Measurements from ENCODE around the gene POLD2.

- TF ChIP-seq POLR2AphosphoS5 (IDR thresholded peaks at IDR 0.05; ENCODE audit: low read depth, low read length) (no peak), TAF1 (IDR thresholded peaks at IDR 0.05; ENCODE audit: borderline replicate concordance, insufficient read depth, low read length) (no peak), SIN3A (IDR thresholded peaks at IDR 0.05; ENCODE audit: borderline replicate concordance, insufficient read depth, low read length) (no peak), REST (IDR thresholded peaks at IDR 0.05; ENCODE audit: insufficient read depth in 1 of 2, low read depth in 2 of 2, low read length in 2 of 2) (no peak), FOXP2 (optimal IDR thresholded peaks at IDR 0.05; ENCODE audit: borderline replicate concordance, extremely low read depth, extremely low read length, insufficient read depth) (no peak)
These were observed 21.9 kb downstream of the POLD2 start for GRCh38 chr7:44101303-44101965.
